Retinal pigment epithelial cell (primary cell): Measurements from ENCODE around the gene DAPK1.

Experiments
- DNase-seq: peaks from one replicate; pipeline ENCODE4 v3.0.0-alpha.2; 2010; ENCODE audit warnings: low read depth
- H3K4me3 ChIP-seq: 2 replicates; pipeline ENCODE4 v1.5.1; 2011; ENCODE audit warnings: mild to moderate bottlenecking, low read length, control low read depth, moderate library complexity
- TF ChIP-seq, protein P1 (sequence below): conservative IDR thresholded peaks from 2 replicates; pipeline ENCODE4 v1.5.1; 2011; ENCODE audit warnings: low read depth, low read length, control low read depth, inconsistent platforms

The DAPK1 gene

DNA sequence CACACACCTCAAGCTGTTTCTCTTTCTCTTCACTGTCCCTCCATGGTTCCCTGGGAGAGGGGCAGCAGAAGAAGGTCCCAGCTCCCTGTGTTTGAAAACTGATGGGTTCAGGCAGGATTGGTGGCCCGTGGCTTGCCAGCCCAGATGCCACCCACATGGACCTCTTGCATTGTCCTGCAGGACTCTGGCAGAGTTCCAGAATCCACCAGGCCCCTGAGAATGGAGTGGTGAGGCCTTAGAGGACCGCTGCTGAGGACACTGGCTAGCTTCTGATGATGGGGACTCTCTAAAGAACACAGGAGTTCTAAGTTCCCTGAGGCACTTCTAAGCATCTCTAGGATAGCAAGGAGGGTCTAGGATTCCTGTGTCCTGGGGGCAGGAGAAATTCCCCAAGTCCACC is 253.1 kb downstream of the DAPK1 start:
- TF ChIP-seq, protein P1, sequence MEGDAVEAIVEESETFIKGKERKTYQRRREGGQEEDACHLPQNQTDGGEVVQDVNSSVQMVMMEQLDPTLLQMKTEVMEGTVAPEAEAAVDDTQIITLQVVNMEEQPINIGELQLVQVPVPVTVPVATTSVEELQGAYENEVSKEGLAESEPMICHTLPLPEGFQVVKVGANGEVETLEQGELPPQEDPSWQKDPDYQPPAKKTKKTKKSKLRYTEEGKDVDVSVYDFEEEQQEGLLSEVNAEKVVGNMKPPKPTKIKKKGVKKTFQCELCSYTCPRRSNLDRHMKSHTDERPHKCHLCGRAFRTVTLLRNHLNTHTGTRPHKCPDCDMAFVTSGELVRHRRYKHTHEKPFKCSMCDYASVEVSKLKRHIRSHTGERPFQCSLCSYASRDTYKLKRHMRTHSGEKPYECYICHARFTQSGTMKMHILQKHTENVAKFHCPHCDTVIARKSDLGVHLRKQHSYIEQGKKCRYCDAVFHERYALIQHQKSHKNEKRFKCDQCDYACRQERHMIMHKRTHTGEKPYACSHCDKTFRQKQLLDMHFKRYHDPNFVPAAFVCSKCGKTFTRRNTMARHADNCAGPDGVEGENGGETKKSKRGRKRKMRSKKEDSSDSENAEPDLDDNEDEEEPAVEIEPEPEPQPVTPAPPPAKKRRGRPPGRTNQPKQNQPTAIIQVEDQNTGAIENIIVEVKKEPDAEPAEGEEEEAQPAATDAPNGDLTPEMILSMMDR, result no peak
- DNase-seq, result no peak

DNA sequence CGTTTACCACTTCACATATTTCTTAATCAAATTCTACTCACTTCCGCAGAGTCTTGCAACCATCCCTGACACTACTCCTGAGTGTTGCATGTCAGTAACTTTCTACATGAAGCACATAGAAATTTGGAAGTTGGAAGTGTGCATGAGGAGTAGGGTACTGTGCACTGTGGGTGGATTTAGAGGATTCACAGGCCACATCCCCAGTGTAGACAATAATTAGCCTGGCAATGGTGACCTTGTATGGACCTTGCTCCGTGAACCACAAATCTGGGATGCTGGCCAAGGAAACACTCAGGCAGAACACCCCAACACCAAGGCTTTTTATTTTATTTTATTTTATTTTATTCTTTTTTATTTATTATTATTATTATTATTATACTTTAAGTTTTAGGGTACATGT is 253.8 kb downstream of the DAPK1 start:
- TF ChIP-seq, protein P1, result no peak
- no peak overlapping the region for H3K4me3 ChIP-seq

More for the DNA sequence above, 253.1 kb downstream of the DAPK1 start:
- H3K4me3 ChIP-seq, result no peak overlapping the region

DNA sequence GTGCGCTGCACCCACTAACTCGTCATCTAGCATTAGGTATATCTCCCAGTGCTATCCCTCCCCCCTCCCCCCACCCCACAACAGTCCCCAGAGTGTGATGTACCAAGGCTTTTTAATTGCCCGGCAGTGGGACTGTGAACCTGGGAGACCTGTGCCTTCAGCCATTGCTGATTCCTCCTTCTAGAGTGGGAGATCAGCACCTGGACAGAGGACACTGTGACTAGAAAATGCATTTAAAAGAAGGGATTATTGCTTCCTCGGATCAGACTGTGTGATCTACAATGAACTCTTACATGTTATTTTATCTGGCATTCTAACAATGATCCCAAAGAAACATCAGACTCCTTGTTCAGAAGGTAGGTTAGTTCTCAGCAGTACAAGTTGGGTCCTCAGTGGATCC is 254.2 kb downstream of the DAPK1 start:
- TF ChIP-seq, protein P1, result no peak
- no peak overlapping the region for H3K4me3 ChIP-seq
- DNase-seq, result no peak

More for the DNA sequence above, 253.8 kb downstream of the DAPK1 start:
- no peak for DNase-seq

DNA sequence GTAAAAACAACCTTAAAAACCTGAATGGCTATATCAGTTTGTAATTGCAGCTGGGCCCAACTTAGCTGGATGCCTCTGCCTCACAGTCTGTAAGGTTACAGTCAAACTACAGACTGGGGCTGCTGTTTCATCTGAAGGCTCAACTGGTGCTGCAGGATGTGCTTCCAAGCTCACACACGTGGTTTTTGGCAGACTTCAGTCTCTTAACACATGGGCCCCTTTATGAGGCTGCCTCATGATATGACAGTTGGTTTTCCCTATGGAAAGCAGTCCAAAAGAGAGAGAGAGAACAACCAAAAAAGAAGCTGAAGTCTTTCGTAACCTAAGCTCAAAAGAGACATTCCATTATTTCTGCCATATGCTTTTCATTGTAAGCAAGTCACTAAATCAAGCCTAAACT is 255.6 kb downstream of the DAPK1 start:
- TF ChIP-seq, protein P1, result no peak
- no peak overlapping the region for H3K4me3 ChIP-seq
- no peak for DNase-seq
